ENCODE measurements around the gene METAP2. TPM values are rescaled to one million over a fixed set of nuclear protein-coding genes. Genes with fewer than 3 reads are reported as not detected.
A peak's percentile ranks its signal among the peaks of the same experiment; 100 is the strongest.

METAP2 gene
- total RNA-seq, 1 experiment from 2014 or later, result 112 TPM

- TF ChIP-seq, protein P1, sequence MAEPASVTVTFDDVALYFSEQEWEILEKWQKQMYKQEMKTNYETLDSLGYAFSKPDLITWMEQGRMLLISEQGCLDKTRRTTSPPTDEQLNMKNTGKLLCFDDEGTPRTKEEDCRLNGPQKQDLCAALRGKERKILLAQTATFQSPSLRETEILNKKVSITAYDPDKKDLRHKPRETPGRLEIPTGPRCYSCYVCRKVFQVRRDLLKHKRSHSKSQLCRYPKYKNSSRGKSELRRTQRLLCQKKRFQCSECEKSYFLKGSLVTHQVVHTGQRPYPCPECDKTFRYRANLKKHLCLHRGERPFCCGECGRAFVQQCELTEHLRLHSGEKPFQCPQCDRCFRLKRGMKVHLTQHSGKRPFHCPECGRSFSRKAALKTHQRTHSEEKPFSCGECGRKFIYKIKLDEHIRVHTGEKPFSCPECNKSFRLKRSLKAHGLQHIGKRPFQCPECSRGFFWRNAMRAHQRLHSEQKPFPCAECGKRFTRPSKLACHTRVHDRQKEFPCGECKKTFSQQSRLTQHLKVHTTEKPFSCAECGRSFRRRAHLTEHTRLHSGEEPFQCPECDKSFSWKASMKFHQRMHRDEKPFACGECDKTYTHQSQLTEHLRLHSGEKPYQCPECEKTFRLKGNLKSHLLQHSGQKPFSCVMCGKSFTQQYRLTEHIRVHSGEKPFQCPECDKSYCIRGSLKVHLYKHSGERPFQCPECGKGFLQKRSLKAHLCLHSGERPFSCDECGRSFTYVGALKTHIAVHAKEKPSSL (CRISPR knock-in tag; conservative IDR thresholded peaks at IDR 0.05), result no peak
- TF ChIP-seq ZNF138 (CRISPR knock-in tag; conservative IDR thresholded peaks at IDR 0.05) (no peak), GTF2I (CRISPR knock-in tag; conservative IDR thresholded peaks at IDR 0.05) (no peak), USF2 (CRISPR knock-in tag; IDR thresholded peaks at IDR 0.05) (no peak)
- TF ChIP-seq, protein P2, sequence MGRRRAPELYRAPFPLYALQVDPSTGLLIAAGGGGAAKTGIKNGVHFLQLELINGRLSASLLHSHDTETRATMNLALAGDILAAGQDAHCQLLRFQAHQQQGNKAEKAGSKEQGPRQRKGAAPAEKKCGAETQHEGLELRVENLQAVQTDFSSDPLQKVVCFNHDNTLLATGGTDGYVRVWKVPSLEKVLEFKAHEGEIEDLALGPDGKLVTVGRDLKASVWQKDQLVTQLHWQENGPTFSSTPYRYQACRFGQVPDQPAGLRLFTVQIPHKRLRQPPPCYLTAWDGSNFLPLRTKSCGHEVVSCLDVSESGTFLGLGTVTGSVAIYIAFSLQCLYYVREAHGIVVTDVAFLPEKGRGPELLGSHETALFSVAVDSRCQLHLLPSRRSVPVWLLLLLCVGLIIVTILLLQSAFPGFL (CRISPR knock-in tag; IDR thresholded peaks at IDR 0.05; ENCODE audit: borderline replicate concordance), result no peak
Observed at GRCh38 chr12:95538006-95538405, 64.1 kb downstream of the METAP2 start (continued).

DNA sequence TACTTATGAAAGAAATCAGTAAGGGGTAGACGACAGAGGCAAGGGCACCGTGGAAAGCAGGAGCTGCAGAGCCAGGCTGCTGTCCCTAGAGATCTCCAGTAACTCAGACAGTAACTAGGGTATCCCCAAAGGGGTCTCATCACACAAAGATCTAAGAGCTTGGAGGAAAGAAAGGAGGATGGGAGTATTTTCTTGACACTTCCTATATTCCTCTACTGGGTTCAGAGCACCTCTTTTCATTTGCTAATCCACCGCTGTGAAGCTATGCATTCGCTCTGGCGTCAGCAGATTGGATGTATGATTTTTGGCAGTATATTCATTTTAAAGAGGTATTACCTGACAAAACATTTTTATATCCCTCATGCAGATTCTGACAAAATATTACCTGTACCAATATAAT is 64.7 kb downstream of the METAP2 start:
- Mint-ChIP-seq H3K4me1 (peaks cover 74% of the 10 kb centered on the region), H3K27ac (peak overlapping the region; percentile 89), H3K27me3 (ENCODE audit: low read depth) (no peaks in the 10 kb centered on the region), H3K36me3 (peaks cover 11% of the 10 kb centered on the region), H3K4me3 (peak overlapping the region; percentile 48), H3K9me3 (no peaks in the 10 kb centered on the region)
- ATAC-seq (peak; percentile 65), DNase-seq (ENCODE audit: low spot score) (no peak)
- CTCF ChIA-PET, result interaction anchor here (1.2 to 2.6 kb wide), 2 partner anchors 36 to 276 kb away, joined by 3 to 44 read pairs; no protein-coding TSS in a partner anchor
- POLR2A ChIA-PET, result interaction anchor here (0.5 to 1.0 kb wide), 3 partner anchors 36 to 437 kb away, joined by 3 to 5 read pairs (median 3); no protein-coding TSS in a partner anchor
- TF ChIP-seq RELA (CRISPR knock-in tag; IDR thresholded peaks at IDR 0.05; ENCODE audit: borderline replicate concordance) (no peak), E2F4 (CRISPR knock-in tag; IDR thresholded peaks at IDR 0.05; ENCODE audit: borderline replicate concordance, low read depth) (no peak), CDX4 (CRISPR knock-in tag; IDR thresholded peaks at IDR 0.05; ENCODE audit: borderline replicate concordance) (no peak), ATF6 (CRISPR knock-in tag; IDR thresholded peaks at IDR 0.05) (no peak), SMAD4 (CRISPR knock-in tag; IDR thresholded peaks at IDR 0.05) (no peak), ZNF121 (CRISPR knock-in tag; IDR thresholded peaks at IDR 0.05) (no peak), MXD4 (CRISPR knock-in tag; IDR thresholded peaks at IDR 0.05; ENCODE audit: borderline replicate concordance) (no peak), ARID4B (CRISPR knock-in tag; IDR thresholded peaks at IDR 0.05; ENCODE audit: borderline replicate concordance) (no peak), ESRRA (CRISPR knock-in tag; IDR thresholded peaks at IDR 0.05; ENCODE audit: borderline replicate concordance) (no peak)
- TF ChIP-seq, protein P3, sequence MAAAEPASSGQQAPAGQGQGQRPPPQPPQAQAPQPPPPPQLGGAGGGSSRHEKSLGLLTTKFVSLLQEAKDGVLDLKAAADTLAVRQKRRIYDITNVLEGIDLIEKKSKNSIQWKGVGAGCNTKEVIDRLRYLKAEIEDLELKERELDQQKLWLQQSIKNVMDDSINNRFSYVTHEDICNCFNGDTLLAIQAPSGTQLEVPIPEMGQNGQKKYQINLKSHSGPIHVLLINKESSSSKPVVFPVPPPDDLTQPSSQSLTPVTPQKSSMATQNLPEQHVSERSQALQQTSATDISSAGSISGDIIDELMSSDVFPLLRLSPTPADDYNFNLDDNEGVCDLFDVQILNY (CRISPR knock-in tag; IDR thresholded peaks at IDR 0.05), result no peak
- TF ChIP-seq, protein P4, sequence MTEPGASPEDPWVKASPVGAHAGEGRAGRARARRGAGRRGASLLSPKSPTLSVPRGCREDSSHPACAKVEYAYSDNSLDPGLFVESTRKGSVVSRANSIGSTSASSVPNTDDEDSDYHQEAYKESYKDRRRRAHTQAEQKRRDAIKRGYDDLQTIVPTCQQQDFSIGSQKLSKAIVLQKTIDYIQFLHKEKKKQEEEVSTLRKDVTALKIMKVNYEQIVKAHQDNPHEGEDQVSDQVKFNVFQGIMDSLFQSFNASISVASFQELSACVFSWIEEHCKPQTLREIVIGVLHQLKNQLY (CRISPR knock-in tag; IDR thresholded peaks at IDR 0.05), result no peak
- TF ChIP-seq, protein P2 (CRISPR knock-in tag; IDR thresholded peaks at IDR 0.05; ENCODE audit: borderline replicate concordance), result no peak

All from WTC11 (cell line).